ENCODE results near the gene COPG1. TPM values are rescaled to one million over a fixed set of nuclear protein-coding genes. Genes with fewer than 3 reads are reported as not detected.

COPG1 gene
- polyA plus RNA-seq, 1 of the 3 experiments (the other 2 are of a cell fraction), result 114 TPM

DNA sequence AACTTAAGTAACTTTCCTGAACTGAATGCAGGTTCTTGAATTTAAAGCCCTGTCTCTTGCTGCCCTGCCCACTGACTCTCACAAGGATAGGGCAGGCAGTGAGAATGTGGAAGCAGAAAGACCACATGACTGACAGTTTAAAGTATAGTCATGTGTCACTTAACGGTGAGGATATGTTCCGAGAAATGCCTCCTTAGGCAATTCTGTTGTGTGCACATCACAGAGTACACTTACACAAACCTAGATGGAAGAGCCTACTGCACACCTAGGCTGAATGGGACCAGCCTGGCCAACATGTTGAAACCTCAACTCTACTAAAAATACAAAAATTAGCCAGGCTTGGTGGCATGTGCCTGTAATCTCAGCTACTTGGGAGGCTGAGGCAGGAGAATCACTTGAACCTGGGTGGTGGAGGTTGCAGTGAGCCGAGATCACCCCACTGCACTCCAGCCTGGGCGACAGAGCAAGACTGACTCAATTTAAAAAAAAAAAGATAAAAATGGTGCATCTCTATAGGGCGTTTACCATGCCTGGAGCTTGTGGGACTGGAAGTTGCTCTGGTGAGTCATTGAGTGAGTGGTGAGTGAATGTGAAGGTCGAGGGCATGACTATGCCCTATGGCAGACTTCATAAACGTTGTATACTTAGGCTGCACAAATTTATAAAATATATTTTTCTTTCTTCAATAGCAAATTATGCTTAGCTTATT, 18.9 kb upstream of the COPG1 start:
- Histone ChIP-seq H3K27ac (ENCODE audit: low read depth in 2 of 2, low read length in 1 of 2) (peak overlapping the region in 1 of 2 experiments; percentile 75; a peak in 2 of 4 replicates), H3K27me3 (ENCODE audit: insufficient read depth) (no peaks in the 10 kb centered on the region), H2AFZ (ENCODE audit: low read depth) (peak overlapping the region; percentile 36; the same call in 1 of the 2 replicates), H3K4me3 (ENCODE audit: low read depth in 2 of 2, low read length in 1 of 2) (no peak overlapping the region), H3K4me2 (peak overlapping the region; percentile 7; the same call in 1 of the 2 replicates), H3K9me2 (no peaks in the 10 kb centered on the region), H3K4me1 (ENCODE audit: control insufficient read depth in 1 of 2, insufficient read depth in 2 of 2, low read depth in 1 of 2, low read length in 1 of 2) (peaks cover 0 to 23% of the 10 kb centered on the region in 2 experiments; a peak in 2 of 4 replicates), H3K9ac (no peak overlapping the region), H3K36me3 (replicated peaks in 1 of 2; ENCODE audit: control insufficient read depth in 1 of 2, insufficient read depth in 2 of 2, low read length in 1 of 2) (no peaks in the 10 kb centered on the region), H3F3A (replicated peaks; ENCODE audit: insufficient read depth) (peaks cover 33% of the 10 kb centered on the region), H3K79me2 (ENCODE audit: insufficient read depth) (no peaks in the 10 kb centered on the region), H3K9me3 (no peaks in the 10 kb centered on the region), H4K20me1 (ENCODE audit: insufficient read depth) (no peaks in the 10 kb centered on the region)
- no peak for DNase-seq
- 22% methylated on average over 7 of the region's 7 CpGs for WGBS (ENCODE audit: low lambda C conversion rate)
- CTCF ChIA-PET, result interaction anchor here (0.8 to 8.8 kb wide), 4 partner anchors 9 to 264 kb away, joined by 3 to 49 read pairs (median 4); no protein-coding TSS in a partner anchor
- POLR2A ChIA-PET, result no interaction called here
- TF ChIP-seq NFIC (IDR thresholded peaks at IDR 0.05; ENCODE audit: borderline replicate concordance), result no peak
- TF ChIP-seq, protein P1, sequence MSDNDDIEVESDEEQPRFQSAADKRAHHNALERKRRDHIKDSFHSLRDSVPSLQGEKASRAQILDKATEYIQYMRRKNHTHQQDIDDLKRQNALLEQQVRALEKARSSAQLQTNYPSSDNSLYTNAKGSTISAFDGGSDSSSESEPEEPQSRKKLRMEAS (IDR thresholded peaks at IDR 0.05; ENCODE audit: low read depth), result peak; percentile 82
- TF ChIP-seq GABPA (IDR thresholded peaks at IDR 0.05; ENCODE audit: low read depth), result no peak
- peak; percentile 50; the same call in 1 of the 2 replicates for TF ChIP-seq TCF12 (IDR thresholded peaks at IDR 0.05)
- TF ChIP-seq YY1 (IDR thresholded peaks at IDR 0.05; ENCODE audit: low read depth), result 0 out of 2 replicates have a peak, but pooled peaks have one; percentile 63
- TF ChIP-seq FOSL2 (IDR thresholded peaks at IDR 0.05; ENCODE audit: borderline replicate concordance, low read depth), result peak; percentile 90
- no peak for TF ChIP-seq SIN3A (IDR thresholded peaks at IDR 0.05; ENCODE audit: borderline replicate concordance, low read depth, low read length)
- TF ChIP-seq, protein P2, sequence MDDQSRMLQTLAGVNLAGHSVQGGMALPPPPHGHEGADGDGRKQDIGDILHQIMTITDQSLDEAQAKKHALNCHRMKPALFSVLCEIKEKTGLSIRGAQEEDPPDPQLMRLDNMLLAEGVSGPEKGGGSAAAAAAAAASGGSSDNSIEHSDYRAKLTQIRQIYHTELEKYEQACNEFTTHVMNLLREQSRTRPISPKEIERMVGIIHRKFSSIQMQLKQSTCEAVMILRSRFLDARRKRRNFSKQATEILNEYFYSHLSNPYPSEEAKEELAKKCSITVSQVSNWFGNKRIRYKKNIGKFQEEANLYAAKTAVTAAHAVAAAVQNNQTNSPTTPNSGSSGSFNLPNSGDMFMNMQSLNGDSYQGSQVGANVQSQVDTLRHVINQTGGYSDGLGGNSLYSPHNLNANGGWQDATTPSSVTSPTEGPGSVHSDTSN (IDR thresholded peaks at IDR 0.05), result peak; percentile 61
- TF ChIP-seq JUND (IDR thresholded peaks at IDR 0.05), result peak; percentile 80
- TF ChIP-seq, protein P3, sequence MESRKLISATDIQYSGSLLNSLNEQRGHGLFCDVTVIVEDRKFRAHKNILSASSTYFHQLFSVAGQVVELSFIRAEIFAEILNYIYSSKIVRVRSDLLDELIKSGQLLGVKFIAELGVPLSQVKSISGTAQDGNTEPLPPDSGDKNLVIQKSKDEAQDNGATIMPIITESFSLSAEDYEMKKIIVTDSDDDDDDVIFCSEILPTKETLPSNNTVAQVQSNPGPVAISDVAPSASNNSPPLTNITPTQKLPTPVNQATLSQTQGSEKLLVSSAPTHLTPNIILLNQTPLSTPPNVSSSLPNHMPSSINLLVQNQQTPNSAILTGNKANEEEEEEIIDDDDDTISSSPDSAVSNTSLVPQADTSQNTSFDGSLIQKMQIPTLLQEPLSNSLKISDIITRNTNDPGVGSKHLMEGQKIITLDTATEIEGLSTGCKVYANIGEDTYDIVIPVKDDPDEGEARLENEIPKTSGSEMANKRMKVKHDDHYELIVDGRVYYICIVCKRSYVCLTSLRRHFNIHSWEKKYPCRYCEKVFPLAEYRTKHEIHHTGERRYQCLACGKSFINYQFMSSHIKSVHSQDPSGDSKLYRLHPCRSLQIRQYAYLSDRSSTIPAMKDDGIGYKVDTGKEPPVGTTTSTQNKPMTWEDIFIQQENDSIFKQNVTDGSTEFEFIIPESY (IDR thresholded peaks at IDR 0.05; ENCODE audit: borderline replicate concordance, low read depth), result no peak
- no peak for TF ChIP-seq NRF1 (IDR thresholded peaks at IDR 0.05; ENCODE audit: low read depth, low read length)

DNA sequence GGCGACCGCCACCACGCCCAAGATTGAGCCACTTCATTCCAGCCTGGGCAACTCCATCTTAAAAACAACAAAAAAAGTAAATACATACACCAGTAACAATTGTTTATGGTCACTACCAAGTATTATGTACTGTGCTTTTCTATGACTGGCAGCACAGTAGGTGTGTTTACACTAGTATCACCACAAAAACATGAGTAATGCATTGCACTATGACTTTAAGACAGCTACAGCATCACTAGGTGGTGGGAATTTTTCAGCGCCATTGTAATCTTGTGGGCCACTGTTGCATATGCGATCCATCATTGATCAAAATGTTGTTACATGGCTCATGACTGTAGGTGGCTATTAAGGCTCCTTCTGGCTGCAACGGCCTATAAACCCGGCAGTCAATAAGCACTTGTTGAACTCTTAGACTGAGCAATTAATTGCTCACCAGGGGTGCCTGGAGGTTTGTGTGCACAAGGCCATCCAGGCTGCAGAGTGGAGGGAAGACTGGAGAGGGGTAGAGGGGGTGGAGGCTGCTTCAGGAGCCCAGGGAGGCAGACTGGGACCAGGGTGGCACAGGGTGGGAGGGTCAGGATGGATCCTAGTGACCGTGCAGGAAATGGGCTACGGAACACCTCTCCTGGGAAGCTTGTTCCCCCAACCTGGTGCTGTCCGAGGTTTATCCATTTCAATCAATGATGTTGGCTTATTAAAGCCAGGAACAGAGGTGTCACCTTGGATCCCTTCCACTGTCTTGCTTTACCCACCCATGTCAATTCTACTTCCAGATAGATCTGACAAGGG, 17.9 kb upstream of the COPG1 start:
- Histone ChIP-seq H3K4me1 (ENCODE audit: control insufficient read depth in 1 of 2, insufficient read depth in 2 of 2, low read depth in 1 of 2, low read length in 1 of 2) (peaks cover 0 to 19% of the 10 kb centered on the region in 2 experiments; a peak in 2 of 4 replicates), H4K20me1 (ENCODE audit: insufficient read depth) (no peaks in the 10 kb centered on the region), H3K36me3 (replicated peaks in 1 of 2; ENCODE audit: control insufficient read depth in 1 of 2, insufficient read depth in 2 of 2, low read length in 1 of 2) (no peaks in the 10 kb centered on the region), H3K27ac (ENCODE audit: low read depth in 2 of 2, low read length in 1 of 2) (peak overlapping the region in 1 of 2 experiments; percentile 75; a peak in 2 of 4 replicates), H3F3A (replicated peaks; ENCODE audit: insufficient read depth) (peaks cover 29% of the 10 kb centered on the region), H3K79me2 (ENCODE audit: insufficient read depth) (no peaks in the 10 kb centered on the region), H3K9me3 (no peaks in the 10 kb centered on the region), H3K9me2 (no peaks in the 10 kb centered on the region), H3K27me3 (ENCODE audit: insufficient read depth) (no peaks in the 10 kb centered on the region), H2AFZ (ENCODE audit: low read depth) (no peak overlapping the region), H3K4me3 (ENCODE audit: low read depth in 2 of 2, low read length in 1 of 2) (no peak overlapping the region), H3K9ac (no peak overlapping the region), H3K4me2 (no peak overlapping the region)
- no peak for DNase-seq
- WGBS (ENCODE audit: low lambda C conversion rate), result 74% methylated on average over 9 of the region's 10 CpGs
- ChIA-PET POLR2A (no interaction called here), CTCF (interaction anchor here (0.9 to 8.8 kb wide), 3 partner anchors 14 to 265 kb away, joined by 3 to 49 read pairs (median 4); no protein-coding TSS in a partner anchor)
- TF ChIP-seq ELF1 (IDR thresholded peaks at IDR 0.05), result no peak
- TF ChIP-seq, protein P4, sequence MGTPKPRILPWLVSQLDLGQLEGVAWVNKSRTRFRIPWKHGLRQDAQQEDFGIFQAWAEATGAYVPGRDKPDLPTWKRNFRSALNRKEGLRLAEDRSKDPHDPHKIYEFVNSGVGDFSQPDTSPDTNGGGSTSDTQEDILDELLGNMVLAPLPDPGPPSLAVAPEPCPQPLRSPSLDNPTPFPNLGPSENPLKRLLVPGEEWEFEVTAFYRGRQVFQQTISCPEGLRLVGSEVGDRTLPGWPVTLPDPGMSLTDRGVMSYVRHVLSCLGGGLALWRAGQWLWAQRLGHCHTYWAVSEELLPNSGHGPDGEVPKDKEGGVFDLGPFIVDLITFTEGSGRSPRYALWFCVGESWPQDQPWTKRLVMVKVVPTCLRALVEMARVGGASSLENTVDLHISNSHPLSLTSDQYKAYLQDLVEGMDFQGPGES (IDR thresholded peaks at IDR 0.05; ENCODE audit: low read depth, low read length), result no peak
- TF ChIP-seq, protein P3 (IDR thresholded peaks at IDR 0.05; ENCODE audit: borderline replicate concordance, low read depth), result no peak
- no peak for TF ChIP-seq GATA2 (CRISPR knock-in tag; IDR thresholded peaks at IDR 0.05)
- TF ChIP-seq, protein P5, sequence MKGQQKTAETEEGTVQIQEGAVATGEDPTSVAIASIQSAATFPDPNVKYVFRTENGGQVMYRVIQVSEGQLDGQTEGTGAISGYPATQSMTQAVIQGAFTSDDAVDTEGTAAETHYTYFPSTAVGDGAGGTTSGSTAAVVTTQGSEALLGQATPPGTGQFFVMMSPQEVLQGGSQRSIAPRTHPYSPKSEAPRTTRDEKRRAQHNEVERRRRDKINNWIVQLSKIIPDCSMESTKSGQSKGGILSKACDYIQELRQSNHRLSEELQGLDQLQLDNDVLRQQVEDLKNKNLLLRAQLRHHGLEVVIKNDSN (IDR thresholded peaks at IDR 0.05; ENCODE audit: borderline replicate concordance, low read depth), result no peak
- TF ChIP-seq FOXM1 (IDR thresholded peaks at IDR 0.05; ENCODE audit: low read depth), result no peak
- no peak for TF ChIP-seq CHD2 (IDR thresholded peaks at IDR 0.05; ENCODE audit: low read length, partially characterized antibody)
- no peak for TF ChIP-seq EP300 (IDR thresholded peaks at IDR 0.05; ENCODE audit: borderline replicate concordance in 1 of 2, low read depth in 1 of 2, low read length in 1 of 2)
- no peak for TF ChIP-seq YY1 (IDR thresholded peaks at IDR 0.05; ENCODE audit: low read depth)
